OCI-LY3 (cell line): ENCODE measurements around the gene HPS4.

Experiments
- H2AFZ ChIP-seq: fragments of 200-600, 300-600 bp; shearing (Covaris generic); 2 replicates; pipeline ENCODE4 v1.6.0; 2014; ENCODE audit warnings: antibody characterized with exemption, low read depth, low read length
- H3K27ac ChIP-seq: fragments of 200-600, 300-600 bp; sonication (generic); 2 replicates; pipeline ENCODE4 v1.5.1; 2014; ENCODE audit warnings: mild to moderate bottlenecking, low read length, moderate library complexity, mixed read lengths
- H3K27me3 ChIP-seq: fragments of 200-600, 300-600 bp; sonication (generic); 2 replicates; pipeline ENCODE4 v1.6.1; 2014; ENCODE audit warnings: low read depth, low read length, mixed read lengths
- H3K36me3 ChIP-seq: fragments of 200-600, 300-600 bp; sonication (generic); replicated peaks from 2 replicates; pipeline ENCODE3; 2014; ENCODE audit warnings: low read depth, low read length, mixed read lengths
- H3K4me1 ChIP-seq: fragments of 300-600, 200-600 bp; sonication (generic); 2 replicates; pipeline ENCODE4 v1.6.1; 2014; ENCODE audit warnings: low read length, mixed read lengths
- H3K4me2 ChIP-seq: fragments of 200-600, 300-600 bp; sonication (generic); 2 replicates; pipeline ENCODE4 v1.6.1; 2014; ENCODE audit warnings: low read length, mixed read lengths
- H3K4me3 ChIP-seq: fragments of 300-600, 200-600 bp; sonication (generic); 2 replicates; pipeline ENCODE4 v1.5.1; 2014; ENCODE audit warnings: antibody characterized with exemption, mild to moderate bottlenecking, low read length, moderate library complexity
- H3K79me2 ChIP-seq: fragments of 300-600, 200-600 bp; shearing (Covaris generic); 2 replicates; pipeline ENCODE4 v1.6.1; 2014; ENCODE audit warnings: mild to moderate bottlenecking, low read length, mixed read lengths
- H3K9ac ChIP-seq: fragments of 300-600, 200-600 bp; shearing (Covaris generic); 2 replicates; pipeline ENCODE4 v1.6.0; 2014; ENCODE audit warnings: mild to moderate bottlenecking, low read length, moderate library complexity
- H3K9me3 ChIP-seq: fragments of 200-600, 300-600 bp; shearing (Covaris generic); 2 replicates; pipeline ENCODE4 v1.6.1; 2014; ENCODE audit warnings: low read length, mixed read lengths; ENCODE audit not compliant: insufficient read depth
- H4K20me1 ChIP-seq: fragments of 200-600, 300-600 bp; sonication (generic); 2 replicates; pipeline ENCODE4 v1.6.1; 2016; ENCODE audit warnings: low read length, mixed read lengths; ENCODE audit not compliant: insufficient read depth
- EZH2phosphoT487 ChIP-seq: fragments of 200-600 bp; shearing (Covaris generic); IDR thresholded peaks from 2 replicates; pipeline ENCODE4 v1.6.1; 2018; ENCODE audit warnings: antibody characterized with exemption, mixed run types, low read depth
- TF ChIP-seq, protein P1 (sequence below): fragments of 200-600, 300-600 bp; sonication (generic); IDR thresholded peaks from 2 replicates; pipeline ENCODE4 v1.5.1; 2014; ENCODE audit warnings: antibody characterized with exemption, low read length, low read depth

HPS4 gene

DNA sequence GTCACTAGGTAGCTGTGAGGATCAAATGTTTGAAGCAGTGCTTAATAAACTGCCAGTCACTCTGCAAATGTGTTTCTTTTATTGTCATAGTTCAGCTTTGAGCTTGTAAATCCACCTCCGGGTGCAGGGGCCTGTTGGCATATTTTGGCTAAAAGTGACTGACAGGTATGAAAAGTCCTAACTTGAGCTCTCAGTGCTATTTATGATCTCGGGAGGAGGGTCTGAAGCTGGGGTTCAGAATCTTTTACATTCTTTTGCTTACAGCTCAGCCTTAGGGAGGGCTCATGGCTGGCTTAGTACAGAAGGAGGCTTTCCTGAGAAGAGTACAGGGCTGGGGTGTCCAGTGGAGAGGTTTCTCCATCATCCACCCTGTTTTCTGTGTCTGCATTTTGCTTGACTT, 53.0 kb downstream of the HPS4 start:
- Histone ChIP-seq H3K9ac (peak overlapping the region; percentile 83), H3K4me1 (peaks cover 54% of the 10 kb centered on the region), H2AFZ (no peak overlapping the region), H3K4me3 (peak overlapping the region; percentile 87), H4K20me1 (peaks cover 36% of the 10 kb centered on the region), H3K79me2 (peaks cover 62% of the 10 kb centered on the region), H3K4me2 (peak overlapping the region; percentile 95), H3K27me3 (no peaks in the 10 kb centered on the region), H3K36me3 (peaks cover 42% of the 10 kb centered on the region), H3K27ac (peak overlapping the region; percentile 98), H3K9me3 (no peaks in the 10 kb centered on the region)
- no peak for TF ChIP-seq EZH2phosphoT487
- TF ChIP-seq, protein P1, sequence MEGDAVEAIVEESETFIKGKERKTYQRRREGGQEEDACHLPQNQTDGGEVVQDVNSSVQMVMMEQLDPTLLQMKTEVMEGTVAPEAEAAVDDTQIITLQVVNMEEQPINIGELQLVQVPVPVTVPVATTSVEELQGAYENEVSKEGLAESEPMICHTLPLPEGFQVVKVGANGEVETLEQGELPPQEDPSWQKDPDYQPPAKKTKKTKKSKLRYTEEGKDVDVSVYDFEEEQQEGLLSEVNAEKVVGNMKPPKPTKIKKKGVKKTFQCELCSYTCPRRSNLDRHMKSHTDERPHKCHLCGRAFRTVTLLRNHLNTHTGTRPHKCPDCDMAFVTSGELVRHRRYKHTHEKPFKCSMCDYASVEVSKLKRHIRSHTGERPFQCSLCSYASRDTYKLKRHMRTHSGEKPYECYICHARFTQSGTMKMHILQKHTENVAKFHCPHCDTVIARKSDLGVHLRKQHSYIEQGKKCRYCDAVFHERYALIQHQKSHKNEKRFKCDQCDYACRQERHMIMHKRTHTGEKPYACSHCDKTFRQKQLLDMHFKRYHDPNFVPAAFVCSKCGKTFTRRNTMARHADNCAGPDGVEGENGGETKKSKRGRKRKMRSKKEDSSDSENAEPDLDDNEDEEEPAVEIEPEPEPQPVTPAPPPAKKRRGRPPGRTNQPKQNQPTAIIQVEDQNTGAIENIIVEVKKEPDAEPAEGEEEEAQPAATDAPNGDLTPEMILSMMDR, result no peak

DNA sequence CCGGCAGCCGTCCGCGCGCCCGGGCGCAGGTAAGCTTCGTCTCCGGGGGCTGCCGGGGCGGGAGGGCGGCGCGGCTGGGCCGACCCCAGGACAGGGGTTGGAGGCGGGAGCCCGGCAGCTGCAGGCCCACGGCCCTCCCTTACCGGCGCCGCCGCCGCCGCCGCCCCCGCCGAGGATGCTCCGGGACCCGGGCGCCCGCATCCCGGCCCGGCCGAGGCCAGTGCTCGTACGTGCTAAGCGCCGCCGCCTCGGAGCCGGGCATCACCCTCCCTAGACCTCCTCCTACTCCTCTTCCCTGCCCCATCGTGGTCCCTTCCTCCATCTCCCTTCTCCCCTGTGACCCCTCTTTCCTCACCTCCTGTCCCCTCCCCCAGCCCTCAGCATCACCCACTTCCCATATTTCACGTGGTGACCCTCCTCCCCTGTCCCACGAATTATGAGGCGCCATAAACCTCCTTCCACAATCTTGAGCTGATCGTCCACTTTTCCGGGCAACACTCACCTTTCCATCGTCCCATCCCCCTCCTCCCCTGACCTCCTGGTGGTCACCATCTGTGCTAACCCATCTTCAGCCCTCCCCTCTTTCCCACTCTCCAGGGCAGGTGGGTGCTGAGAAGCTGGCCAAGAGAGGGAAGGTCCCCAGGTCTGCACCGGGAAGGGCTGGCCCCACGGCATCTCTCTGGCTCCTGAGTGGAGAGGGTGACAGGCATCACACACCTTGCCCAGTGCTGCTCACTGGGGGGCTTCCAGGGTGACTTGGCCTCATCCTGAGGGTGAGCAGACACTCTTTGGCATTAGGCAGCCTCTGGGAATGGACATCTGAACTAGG, 53.9 kb downstream of the HPS4 start:
- Histone ChIP-seq H3K36me3 (peaks cover 33% of the 10 kb centered on the region), H3K27ac (peak overlapping the region; percentile 98), H3K4me2 (peak overlapping the region; percentile 95), H3K9ac (peak overlapping the region; percentile 83), H3K79me2 (peaks cover 53% of the 10 kb centered on the region), H2AFZ (no peak overlapping the region), H3K27me3 (no peaks in the 10 kb centered on the region), H3K4me1 (peaks cover 54% of the 10 kb centered on the region), H3K4me3 (peak overlapping the region; percentile 87), H3K9me3 (peaks cover 3% of the 10 kb centered on the region; the same call in 1 of the 2 replicates), H4K20me1 (peaks cover 27% of the 10 kb centered on the region)
- TF ChIP-seq EZH2phosphoT487, result no peak
- TF ChIP-seq, protein P1, result no peak

DNA sequence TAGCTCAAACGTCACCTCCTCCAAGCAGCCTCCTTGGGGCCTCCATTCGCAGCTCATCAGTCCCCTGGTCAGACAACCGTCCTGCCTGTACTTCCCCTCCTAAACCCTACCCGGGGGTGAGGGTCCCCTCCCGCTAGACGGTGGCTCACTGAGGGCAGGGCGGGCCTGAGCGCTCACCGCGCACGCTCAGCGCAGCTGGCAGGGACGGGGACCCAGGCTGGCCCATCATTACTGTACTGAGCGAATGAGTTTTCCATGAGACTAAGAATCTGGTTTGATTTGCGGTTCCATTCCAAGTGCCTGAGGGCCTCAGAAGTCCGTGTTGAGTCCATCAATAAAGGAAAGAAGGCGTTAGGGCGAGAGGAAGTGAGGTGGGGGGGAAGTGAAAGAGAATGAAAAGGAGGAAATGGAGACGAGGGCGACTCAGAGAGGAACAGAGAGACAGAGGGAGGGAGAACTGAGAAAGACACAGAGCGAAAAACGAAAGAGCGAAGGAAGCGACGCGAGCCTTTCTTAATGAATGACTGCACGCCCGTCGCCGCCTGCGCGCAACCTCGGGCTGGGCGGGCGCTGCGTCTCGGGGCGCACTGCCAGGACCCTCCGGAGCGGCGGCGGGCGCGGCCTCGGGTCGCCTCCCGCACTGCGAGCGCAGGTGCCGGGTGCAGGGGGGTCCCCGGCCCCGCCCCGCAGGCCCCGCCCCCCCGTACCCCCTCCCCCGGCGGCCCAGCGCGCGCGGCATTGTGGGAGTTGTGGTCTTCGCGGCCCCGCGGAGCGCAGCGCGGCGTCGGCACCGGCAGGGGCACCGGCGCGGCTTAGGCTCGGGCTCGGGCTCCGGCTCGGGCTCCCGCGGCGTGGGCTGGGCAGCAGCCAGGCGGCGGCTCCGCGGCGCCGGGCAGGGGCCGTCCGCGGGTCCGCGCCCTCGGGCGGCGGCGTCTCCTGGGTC, 54.8 kb downstream of the HPS4 start, which contains the start of gene ASPHD2:
ASPHD2 (plus strand) TSS at position 746 of the 943 bp plus-strand sequence. CDS start 4,356 bp downstream, outside the sequence.
- H4K20me1 ChIP-seq, result peaks cover 18% of the 10 kb centered on the region
- H2AFZ ChIP-seq, result peak within 1 kb of the TSS; percentile 75
- H3K36me3 ChIP-seq, result peaks cover 25% of the 10 kb centered on the region
- no peaks in the 10 kb centered on the region for H3K27me3 ChIP-seq
- TF ChIP-seq, protein P1, result no peak
- no peak for TF ChIP-seq EZH2phosphoT487
- peak within 1 kb of the TSS; percentile 95 for H3K4me2 ChIP-seq
- peak within 1 kb of the TSS; percentile 94 for H3K9ac ChIP-seq
- peak within 1 kb of the TSS; percentile 98 for H3K27ac ChIP-seq
- H3K9me3 ChIP-seq, result peaks cover 3% of the 10 kb centered on the region; the same call in 1 of the 2 replicates
- peaks cover 44% of the 10 kb centered on the region for H3K79me2 ChIP-seq
- peaks cover 54% of the 10 kb centered on the region for H3K4me1 ChIP-seq
- H3K4me3 ChIP-seq, result peak within 1 kb of the TSS; percentile 87
